Stimulated activated CD8-positive, alpha-beta memory T cell treated with anti-CD3 and anti-CD28 coated beads, Interleukin-12 subunit alpha, Interleukin-12 subunit beta, amount 100 ng/mL, for 4 hours (primary cell): ENCODE measurements around the gene STARD3.
"Not testable (repeated sequence)": the region's sequence is repeated elsewhere in the genome, so short reads cannot be mapped to it uniquely, and the experiment has no call there.

Experiments used
- DNase-seq: peaks from one replicate; pipeline ENCODE4 v3.0.0-alpha.2; 2020; ENCODE audit warnings: low read depth

STARD3 gene

DNA sequence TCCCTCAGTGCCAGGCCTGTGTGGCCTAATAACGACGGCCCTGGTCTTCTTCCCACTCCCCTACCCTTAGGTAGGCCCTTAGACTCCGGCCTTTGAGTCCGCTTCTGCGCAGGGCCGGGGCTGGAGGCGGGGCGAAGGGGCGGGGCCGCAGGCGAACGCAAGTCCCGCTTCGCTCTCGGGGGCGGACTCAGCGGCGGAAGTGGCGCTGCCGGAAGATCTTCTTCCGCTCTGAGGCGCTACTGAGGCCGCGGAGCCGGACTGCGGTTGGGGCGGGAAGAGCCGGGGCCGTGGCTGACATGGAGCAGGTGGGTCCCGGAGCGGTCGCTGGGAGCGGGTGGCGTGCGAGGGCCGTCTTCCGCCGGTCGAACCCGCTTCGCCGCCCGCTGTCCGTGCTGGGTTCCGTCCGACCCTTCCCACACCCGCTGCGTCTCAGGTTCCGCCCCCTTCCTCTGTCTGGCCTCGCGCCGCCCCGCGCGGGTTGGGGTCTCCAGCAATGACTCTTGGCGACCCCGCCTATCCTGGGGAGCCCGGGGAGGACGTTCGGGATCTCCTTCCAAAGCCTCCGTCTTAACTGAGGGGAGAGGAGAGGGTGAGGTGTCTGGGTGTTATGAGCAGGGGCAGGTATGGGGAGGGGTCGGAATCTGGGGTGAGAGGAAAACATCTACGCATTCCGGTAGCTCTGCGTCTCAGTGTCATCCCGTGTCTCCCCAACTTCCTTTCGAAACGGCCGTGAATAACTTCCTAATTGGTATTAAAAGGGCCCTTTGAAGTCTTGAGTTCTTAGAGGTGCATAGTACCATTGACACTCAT, at the start of gene STARD3:
Gene STARD3 (plus strand): TSS at position 218 of the 810 bp plus-strand sequence. CDS start 16,388 bp downstream, outside the sequence.
- peak; percentile 83 for DNase-seq

DNA sequence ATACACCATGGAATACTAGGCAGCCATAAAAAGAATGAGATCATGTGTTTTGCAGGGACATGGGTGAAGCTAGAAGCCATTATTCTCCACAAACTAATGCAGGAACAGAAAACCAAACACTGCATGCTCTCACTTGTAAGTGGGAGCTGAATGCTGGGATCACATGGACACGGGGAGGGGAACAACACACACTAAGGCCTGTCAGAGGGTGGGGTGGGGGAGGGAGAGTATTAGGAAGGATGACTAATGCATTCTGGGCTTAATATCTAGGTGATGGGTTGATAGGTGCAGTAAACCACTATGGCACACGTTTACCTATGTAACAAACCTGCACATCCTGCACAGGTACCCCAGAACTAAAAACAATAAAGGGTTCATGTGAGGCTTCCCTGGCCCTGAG, 46.8 kb upstream of the STARD3 start:
- not testable (repeated sequence) for DNase-seq

DNA sequence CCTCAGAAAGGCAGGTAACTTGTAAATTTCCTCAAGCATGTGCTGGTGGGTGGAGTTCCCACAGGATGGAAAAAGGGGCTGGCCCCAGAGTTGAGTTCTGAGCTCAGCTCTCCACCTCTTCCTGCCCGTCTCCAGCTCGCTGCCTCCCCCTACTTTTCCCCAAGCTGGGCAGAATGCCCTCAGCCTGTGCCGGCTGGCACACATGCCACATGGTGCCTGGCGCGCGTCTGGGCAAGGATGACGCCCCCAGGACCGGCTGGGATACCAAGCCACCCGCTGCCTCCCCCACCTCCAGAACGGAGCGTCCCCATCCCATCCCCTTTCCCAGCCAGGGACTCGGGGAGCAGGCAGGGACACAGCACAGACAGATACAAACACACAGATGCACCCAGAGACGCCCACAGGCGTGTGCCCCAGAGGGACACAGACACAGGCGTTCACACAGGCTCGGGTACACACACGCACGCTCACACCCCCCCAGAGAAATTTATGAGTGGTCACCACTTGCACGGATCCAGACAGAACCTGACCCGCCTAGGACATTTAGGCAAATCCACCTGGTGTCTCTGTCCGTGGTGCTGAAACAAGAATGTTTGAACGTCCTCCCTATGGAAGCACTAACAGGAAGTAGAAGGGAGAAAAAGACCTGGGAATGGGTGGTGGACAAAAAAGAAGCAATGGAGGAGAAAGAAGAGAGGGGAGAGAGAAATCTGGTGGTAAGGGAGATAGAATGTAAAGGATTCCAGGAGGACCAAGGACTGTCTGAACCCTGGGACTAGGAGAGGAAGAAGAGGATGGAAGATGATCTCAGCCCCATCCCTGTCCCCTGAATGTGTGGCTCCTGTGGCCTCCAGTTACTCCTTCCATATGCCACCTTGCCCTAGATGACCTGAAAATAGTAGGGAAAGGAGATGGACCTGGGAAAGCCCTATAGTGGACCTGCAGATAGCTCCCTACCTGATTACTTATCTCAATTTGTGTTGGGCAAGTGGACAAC, 44.7 kb upstream of the STARD3 start:
- DNase-seq: no peak

DNA sequence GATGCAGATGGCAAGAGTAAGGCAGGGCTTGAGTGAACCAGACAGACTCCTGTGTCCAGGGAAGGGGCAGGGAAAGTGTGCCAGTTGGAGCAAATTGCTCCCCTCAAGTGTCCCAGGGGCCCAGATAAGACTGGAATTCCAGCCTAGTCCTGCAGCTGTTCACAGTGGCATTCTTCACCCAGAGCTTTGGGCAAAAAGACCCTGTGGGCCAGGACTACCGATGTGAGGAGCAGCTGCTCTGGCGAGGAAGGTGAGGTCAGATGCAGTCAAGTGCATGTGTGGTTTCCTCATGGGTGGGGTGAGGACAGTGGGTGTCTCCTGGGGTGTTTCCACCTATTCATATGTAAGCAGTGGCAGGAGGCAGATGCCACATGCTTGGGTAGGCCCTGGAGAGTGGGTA, 43.6 kb upstream of the STARD3 start:
- DNase-seq: no peak

DNA sequence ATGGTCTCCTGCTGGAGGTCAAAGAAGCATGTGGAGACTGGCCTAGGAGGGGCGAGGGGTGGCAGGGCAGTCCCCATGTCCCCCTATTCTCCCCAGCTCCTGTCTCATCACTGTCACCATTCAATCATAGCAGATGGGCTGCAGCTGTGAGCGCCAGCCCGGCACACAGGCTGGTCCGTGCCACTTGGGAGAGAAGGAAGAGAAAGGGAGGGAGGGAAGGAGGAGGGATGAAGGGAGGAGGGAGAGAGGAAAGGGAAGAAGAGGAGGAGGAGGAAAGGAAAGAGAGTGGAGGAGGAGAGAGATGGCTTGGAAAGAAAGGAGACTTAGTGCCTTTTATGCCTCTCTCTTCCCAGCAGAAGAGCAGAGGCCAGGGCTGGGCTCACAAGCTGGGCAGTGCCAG, 41.6 kb upstream of the STARD3 start:
- DNase-seq: no peak

DNA sequence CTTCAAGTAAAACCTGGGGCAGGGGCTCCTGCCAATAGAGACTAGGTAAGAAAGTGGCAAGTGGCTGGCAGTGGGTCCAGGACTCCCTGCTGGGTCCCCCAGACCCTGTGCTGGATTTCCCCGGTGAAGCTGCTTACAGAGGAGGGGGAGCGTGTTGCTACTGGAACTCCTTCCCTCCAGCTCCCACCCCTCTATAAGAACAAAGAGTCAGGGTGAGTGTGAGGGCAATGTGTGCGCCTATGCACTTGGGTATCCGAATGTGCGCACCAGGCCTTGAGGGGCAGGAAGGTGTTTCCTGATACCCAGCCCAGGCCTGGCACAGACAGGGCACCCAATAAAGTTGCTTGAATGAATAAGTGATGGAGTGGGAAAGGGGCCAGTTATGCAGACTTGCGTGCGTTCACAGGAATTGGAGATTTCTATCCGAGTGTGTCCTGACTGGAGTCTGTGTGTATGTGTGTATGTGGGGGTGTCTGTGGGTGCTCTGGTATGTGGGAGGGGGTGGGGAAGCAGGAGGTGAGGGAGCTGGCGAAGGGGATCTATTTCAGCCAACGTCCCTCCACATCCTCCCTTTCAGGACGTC, 40.9 kb upstream of the STARD3 start:
- no peak for DNase-seq

DNA sequence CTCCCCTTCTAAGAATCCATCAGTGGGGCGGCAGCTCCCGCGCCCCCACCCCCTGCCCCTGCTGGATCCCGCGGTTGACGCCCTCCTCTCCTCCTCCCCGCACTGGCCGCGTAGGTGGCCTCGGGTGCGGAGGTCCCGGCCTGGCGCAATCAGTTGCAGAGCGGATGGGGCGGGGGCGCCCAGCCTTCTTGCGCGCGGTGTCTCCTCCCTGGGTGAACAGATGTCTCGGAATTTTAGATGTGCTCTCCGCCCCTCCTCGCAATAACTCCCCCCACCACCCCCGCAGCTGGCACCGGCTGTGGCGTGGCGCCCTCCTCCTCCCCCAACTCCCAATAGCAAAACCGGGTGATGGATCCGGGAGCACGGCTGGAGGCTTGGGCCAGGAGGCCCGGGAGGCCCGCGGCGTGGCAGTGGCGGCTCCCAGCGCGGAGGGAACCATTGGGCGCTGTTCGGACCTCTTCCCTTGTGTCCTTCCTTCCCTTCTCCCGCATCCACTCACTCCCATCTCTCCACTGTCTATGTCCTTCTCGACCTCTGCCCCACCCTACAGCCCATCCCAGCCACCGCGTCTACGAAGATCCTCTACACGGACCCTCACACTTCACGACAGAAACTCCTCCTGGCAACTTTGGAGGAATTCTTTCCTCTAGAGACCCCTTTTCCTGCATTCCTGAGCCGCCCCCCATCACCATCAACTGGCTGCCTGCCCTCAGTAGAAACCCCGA, 40.2 kb upstream of the STARD3 start:
- DNase-seq: no peak

DNA sequence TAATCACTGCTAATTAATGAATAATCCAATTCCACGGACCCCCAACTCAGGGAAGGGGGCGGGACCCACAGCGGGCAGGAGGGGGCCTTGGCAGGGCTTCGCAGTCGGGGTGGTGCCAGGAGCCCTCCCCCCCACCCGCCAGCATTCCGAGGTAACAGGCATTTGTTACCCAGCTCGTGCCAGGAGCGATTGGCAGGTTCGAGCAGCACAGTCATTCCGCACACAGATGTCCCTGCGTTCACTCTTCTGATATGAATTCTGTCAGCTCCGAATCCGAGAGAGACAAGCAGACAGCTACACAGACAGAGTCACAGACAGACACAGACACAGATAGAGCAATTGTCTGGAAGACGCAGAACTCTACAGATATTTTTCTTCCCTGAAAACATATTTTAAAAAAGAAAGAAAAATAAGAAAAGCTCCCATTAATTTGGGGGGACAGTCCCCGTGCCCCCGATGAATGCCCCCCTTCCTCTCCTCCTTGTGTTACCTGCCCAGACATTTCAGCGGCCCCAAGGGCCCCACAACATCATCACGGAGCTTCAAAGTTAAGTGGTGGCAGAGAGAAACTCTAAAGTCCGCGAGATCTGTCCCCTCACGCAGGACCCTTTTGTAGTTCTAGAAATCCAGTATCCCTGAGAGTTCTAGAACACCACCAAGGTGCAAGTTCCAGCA, 39.4 kb upstream of the STARD3 start:
- DNase-seq: no peak

DNA sequence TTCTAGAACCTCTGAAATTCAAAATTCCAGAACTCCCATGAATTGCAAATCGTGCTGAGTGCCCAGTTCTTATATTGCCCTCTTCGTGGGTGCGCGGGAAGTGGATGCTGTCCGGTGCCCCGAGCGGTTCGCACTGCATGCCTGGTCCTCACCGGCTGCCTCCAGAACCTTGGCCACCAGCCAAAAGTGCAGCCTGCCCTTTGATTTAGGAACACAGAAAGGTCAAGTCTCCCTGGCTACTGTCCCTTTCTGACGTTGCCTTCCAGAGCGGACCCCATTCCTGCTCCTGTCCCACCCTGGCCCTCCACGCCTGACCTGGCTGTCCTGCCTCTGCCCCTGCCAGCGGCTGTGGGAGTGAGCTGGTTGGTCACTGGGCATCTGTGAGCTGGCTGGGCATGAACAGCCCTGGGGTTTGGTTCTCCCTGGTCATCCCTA, 38.9 kb upstream of the STARD3 start:
- no peak for DNase-seq

DNA sequence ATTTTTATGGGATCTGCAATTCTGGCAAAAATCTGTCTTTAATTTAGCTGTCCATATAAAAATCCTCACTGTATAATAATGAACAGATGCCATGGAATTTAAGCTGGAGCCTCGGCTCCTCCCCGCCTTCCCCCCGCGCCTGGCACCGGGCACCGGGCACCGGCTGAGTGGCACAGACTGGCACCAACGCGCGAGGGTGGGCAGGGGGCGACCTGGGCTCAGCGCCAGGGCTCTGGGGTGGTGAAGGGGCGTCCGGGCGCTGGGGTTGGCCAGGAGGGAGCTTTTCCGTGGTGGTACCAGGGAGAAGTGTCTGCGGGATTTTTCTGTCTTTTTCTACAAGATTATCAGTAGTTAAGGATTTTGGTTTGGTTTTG, 38.3 kb upstream of the STARD3 start:
- no peak for DNase-seq

DNA sequence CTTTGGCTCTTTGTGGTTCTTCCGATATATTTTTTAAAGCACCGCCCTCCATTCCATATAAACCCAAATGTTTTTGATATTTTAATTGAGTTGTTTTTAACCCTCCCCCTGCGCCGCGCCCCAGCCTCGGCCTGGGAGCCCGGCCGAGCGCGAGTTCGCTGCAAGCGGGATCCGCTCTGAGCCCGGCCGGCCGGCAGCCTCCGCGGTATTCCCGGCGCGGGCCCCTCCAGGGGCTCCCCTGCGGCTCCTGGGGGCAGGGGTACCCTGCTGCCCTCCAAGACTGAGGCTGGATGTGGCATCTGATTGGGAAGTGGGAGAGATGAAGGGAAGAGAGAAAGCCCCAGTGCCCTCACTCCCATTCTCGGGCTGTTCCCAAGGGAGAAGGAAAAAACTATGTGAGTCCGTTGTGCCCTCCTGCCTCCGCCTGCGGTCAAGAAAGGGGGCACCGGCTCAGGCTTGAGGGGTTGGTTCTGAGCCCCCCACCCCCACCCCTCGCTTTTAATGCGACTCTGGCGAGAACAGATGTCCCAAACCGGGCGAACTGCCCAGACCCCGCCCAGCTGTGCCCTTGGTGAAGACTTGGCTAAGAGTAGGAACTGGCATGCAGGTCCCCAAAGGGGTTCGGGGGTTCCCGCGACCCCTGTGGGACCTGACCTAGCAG, 37.8 kb upstream of the STARD3 start:
- no peak for DNase-seq

DNA sequence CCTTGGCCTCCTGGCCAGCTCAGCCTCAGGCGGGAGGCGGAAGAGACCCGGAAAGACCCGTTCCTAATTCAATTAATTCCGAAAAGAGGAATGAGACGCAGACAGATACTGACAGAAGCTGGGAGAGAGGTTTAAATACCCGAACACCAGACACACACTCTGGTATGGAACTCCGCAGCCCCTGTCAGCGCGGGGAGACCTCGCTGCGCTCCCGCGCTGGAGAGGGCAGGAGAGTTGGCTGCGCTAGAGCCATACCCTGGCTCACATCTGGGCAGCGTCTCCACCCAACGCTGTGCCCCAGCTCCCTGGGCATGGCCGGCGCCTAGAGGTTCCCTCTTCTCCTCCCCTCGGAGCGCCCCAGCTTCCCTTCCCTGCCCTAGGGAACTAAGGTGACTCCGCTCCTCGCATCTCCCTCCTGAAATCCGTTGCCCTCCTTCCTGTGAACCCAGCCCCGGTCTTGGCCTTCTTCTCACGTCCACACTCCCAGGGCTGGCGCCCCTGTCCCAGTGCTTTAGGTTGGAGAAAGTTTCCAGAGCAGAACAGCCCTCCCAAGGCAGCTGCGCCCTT, 37.2 kb upstream of the STARD3 start:
- no peak for DNase-seq

DNA sequence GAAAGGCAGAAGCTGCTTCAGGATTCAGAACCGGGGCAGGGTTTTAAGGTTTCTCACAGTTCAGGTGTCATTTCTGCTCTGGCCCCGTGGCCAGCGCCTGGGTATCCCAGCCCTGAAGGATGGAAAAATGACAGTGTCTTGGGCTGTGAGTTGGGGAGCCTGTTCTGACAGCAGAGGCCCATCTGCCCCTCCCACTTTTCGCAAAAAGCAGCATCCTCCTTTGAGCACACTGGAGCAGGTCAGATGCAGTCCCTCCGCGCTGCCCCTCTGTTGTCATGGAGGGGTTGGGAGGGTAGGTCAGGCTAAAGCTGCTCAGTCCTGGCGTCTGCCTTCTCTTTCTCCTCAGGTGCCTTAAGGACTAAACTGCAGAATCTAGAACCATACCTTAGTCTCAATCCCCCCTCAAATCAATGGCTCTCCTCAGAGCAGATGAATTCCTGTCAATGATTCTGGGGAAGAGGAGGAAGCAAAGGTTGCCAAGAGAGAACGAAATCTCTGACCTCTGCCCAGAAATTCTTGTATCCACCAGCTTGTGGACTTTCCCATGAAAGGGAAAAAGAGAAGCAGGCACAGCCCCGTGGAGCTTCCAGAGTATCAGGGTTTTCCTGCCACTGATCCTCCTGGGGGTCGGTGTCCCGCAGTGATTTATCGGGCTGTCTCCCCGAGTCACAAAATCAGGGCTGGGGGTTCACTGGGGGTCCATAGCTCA, 36.5 kb upstream of the STARD3 start:
- no peak for DNase-seq

DNA sequence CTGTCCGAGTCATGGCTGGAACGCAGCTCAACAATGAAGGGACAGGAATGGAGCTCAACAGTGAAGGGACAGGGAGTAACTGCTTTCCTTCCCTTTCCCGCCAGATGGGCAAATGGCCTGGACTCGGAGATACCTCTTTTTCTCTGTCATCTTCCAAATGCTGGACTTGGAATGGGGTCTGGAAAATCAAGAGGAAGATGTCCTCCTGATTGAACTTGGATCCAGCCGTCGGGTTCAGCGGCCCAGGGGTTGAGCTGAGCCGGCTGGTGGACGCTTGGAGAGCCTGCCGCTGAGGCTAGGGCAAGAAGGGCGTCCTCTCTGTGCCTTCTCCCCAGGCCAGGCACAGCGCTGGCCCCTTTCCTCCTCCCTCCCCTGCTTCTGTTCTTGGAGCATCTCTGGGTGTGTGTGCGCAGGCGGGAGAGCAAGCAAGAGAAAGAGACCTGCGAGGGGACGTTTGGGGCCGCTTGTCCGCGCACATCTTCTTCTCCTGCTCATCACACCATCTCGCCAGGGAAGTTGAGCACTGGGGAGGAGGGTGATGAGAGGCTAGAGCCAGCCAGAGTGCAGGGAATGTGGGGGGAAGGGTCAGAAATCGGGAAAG, 35.8 kb upstream of the STARD3 start:
- DNase-seq: no peak

DNA sequence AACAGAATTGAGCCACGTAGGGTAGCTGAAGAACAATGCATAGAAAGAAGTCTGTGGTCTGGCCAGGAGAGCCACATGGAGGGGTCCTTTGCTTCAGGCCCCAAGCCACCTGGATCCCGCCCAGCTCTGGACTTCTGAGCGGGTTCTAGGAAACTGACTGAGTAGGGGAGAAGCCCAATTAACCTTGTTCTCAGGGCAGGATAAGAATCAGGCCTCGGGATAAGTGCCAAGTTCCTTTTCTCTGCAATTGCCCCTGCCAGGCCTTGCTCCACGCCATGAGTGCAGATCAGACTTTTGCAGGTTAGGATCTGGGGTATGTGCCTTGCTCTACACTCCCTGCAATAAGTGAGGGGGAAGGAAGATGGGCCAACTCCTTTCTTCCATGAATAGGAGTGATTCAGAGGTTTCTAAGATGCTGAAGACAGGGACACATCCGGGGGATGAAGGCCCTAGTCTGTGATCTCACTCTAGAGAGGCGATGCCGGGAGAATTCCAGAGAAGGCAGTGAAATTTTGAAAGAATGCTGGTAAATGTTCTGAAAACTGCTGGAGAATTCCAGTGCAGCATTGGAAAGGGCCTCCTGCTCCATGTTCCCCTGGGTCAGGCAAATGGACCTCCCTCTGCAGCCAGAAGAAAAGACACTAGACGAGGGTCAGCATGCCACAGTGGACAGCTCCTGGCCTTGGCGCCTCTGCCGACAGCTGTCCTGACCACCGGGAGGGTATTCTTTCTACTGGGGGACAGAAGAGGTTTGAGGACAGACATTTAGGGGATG, 35.0 kb upstream of the STARD3 start:
- no peak for DNase-seq

DNA sequence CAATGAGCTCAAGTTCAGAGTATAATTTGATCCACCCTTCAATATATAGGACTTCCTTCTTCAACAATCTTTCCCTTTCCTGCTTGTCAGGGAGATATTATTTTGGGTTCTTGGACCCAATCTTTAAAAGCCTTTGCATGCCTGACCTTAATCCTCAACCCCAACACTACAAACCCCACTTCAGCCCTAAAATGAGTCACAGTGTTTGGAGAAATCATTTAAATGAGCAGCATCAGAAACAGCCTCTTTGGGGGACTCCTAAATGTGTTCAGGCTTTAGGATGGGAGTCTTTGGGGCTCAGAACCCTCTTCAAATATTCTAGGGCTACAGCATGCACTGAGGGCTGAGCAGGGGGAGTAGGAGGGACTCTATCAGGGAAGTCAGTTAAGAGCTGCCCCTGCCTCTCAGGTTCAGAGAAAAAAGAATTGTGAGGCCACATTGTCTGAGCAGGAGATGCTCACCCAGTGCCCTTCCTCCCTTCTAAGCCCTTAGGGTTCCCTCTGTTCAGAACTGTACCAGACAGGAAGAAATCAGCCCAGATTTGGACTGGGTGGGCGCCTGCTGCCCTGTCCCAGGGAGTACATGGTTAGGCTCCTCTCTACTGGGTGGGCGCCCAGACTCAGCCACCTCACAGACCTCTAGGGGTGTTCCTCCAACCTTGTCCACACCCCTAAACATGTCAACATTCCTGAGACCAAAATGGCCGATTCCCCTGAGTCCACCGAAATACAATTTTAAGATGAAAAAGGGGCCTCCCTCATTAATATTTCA, 34.2 kb upstream of the STARD3 start:
- no peak for DNase-seq

DNA sequence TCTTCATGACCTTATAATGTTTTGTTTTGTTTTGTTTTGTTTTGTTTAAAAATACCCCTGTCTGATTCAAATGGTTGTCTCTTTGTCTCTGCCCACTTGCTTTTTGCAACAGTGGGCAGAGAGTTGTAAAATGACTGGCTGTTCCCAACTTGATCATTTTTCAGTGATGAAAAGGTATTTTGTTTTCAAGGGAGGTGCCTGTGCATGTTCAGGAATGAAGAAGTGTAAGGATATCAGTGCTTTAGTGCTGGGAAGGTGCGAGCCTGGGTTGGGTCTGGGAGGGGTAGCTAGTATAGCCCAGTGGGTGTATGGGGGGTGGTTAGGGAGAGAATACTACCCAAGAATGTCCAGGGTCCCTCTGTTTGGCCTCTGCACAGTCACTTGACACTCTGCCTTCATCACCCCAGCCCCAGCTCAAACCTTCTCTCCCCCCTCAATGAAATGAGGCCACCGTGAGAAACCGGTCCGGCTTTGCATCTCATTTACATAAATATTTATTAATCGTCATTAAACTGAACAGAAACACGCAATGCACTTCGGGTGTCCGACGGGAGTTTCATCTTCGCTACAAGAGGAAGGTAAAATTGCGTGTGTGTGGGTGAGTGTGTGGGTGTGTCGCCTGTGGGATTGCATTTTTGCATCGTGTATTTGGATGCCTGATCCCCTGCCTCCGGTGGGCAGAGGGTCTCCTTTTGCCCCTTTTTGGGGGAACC, 33.5 kb upstream of the STARD3 start:
- no peak for DNase-seq
